Activated naive CD8-positive, alpha-beta T cell treated with anti-CD3 and anti-CD28 coated beads for 36 hours (primary cell): ENCODE data around the gene REX1BD. TPM values are rescaled to one million over a fixed set of nuclear protein-coding genes. Genes with fewer than 3 reads are reported as not detected.
"Not testable (repeated sequence)": the region's sequence is repeated elsewhere in the genome, so short reads cannot be mapped to it uniquely, and the experiment has no call there.

Experiments used
- DNase-seq: peaks from one replicate; pipeline ENCODE4 v3.0.0; 2021
- H3K27ac Mint-ChIP-seq: one replicate; pipeline ENCODE4 v1.8.0; 2022; ENCODE audit warnings: mild to moderate bottlenecking, moderate library complexity, mixed read lengths
- H3K27me3 Mint-ChIP-seq: one replicate; pipeline ENCODE4 v1.8.0; 2022; ENCODE audit warnings: mild to moderate bottlenecking, mixed read lengths
- H3K36me3 Mint-ChIP-seq: one replicate; pipeline ENCODE4 v1.8.0; 2021; ENCODE audit warnings: mild to moderate bottlenecking, mixed read lengths
- H3K4me1 Mint-ChIP-seq: one replicate; pipeline ENCODE4 v1.8.0; 2021; ENCODE audit warnings: mixed read lengths
- H3K4me3 Mint-ChIP-seq: one replicate; pipeline ENCODE4 v1.8.0; 2022; ENCODE audit warnings: mild to moderate bottlenecking, moderate library complexity, mixed read lengths
- H3K9me3 Mint-ChIP-seq: one replicate; pipeline ENCODE4 v1.8.0; 2022; ENCODE audit warnings: mixed read lengths
- total RNA-seq, 2 experiments: library from RNA; stranded (reverse); gene quantifications; one replicate each; pipeline ENCODE4 v1.2.3, GENCODE V29; 2021

REX1BD gene
- total RNA-seq, 2 experiments from 2014 or later = 71.6 to 74.7 TPM

DNA sequence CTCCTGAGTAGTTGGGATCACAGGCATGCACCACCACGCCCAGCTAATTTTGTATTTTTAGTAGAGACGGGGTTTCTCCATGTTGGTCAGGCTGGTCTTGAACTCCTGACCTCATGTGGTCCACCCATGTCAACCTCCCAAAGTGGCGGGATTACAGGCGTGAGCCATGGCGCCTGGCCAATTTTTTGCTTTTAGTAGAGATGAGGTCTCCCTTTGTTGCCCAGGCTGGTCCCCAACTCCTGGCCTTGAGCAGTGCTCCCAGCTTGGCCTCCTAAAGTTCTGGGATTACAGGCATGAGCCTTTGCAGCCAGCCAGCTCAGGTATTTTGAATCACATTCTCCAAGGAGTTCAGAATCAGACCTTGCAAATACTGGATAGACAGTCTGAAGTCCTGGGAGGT lies 4.1 kb downstream of the REX1BD start:
- H3K27ac Mint-ChIP-seq, H3K9me3 Mint-ChIP-seq, DNase-seq, H3K4me3 Mint-ChIP-seq: not testable (repeated sequence)
- Mint-ChIP-seq H3K27me3 (peaks cover 13% of the 10 kb centered on the region), H3K36me3 (peaks cover 15% of the 10 kb centered on the region), H3K4me1 (peaks cover 36% of the 10 kb centered on the region)

DNA sequence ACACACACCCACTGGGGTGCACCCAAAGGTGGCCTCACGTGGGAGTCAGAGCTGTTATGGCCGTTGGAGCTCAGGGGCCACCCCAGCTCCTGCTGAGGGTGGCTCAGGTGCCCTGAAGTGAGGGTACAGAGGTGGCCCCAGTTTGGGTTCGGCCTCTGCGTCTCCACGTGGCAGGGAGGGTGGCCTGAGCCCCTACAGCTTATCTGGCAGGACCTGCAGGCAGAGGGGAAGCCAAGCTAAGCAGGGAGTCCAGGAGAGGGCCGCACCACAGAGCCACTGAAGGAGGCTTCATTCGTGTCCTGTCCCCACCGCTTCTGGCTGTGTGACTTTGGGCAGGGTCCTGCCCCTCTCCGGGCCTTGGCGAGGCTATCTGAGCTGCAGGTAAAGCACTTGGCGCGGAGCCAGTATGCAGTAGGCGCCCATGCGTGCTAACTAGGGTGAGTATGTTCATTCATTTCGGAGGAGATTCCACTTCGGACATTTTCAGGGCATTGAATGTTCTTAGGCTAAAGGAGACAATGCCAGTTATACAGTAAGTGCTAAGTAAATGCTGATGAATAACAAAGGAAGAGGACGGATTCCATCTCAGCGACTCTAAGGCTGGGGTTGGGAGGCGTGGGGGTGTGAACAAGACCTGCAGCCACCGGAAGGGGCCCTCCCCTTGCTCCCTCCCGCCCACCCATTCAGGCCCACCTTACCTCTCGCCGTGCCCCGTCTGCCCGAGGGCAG lies 4.9 kb downstream of the REX1BD start:
- Mint-ChIP-seq H3K4me1 (peaks cover 29% of the 10 kb centered on the region), H3K9me3 (no peaks in the 10 kb centered on the region), H3K4me3 (peak overlapping the region; percentile 18), H3K27me3 (peaks cover 16% of the 10 kb centered on the region), H3K27ac (no peak overlapping the region), H3K36me3 (peaks cover 15% of the 10 kb centered on the region)
- no peak for DNase-seq

DNA sequence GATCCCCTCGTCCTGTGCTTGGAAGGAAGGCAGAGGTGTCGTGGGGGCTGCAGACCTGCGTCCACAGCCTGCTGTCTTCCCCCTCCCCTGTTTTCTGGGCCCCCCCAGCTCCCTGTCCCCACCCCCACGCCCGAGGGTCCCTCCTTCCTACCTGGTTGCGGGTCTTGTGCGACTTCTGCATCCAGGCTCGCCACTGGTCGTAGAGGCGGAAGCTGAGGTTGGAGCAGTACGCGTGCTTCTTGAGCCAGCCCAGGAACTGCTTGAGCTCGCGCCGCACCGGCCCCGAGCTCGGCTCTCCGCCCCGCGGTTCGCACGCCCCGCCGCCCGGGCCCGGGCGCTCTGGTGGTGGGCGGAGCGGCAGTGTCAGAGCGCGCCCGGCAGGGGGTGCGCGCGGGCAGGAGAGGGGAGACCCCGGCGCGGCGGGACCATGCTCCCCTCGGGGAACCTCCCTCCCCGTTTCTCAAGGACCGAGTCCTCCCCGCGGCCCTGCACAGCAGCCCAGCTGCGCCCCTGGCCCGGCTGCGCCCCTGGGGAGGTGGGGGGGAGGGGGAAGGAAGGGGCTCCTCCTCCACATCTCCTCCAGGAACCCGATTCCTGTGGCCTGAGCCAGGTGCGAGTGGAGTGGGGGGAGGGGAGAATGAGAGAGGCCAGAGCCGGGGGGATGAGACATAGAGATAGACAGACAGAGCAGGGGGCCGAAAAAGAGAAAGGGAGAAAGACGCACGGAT lies 5.7 kb downstream of the REX1BD start:
- Mint-ChIP-seq H3K4me1 (peaks cover 29% of the 10 kb centered on the region), H3K4me3 (peak overlapping the region; percentile 83), H3K27me3 (peaks cover 20% of the 10 kb centered on the region), H3K27ac (peak overlapping the region; percentile 66), H3K9me3 (no peaks in the 10 kb centered on the region), H3K36me3 (peaks cover 15% of the 10 kb centered on the region)
- DNase-seq = peak; percentile 86

DNA sequence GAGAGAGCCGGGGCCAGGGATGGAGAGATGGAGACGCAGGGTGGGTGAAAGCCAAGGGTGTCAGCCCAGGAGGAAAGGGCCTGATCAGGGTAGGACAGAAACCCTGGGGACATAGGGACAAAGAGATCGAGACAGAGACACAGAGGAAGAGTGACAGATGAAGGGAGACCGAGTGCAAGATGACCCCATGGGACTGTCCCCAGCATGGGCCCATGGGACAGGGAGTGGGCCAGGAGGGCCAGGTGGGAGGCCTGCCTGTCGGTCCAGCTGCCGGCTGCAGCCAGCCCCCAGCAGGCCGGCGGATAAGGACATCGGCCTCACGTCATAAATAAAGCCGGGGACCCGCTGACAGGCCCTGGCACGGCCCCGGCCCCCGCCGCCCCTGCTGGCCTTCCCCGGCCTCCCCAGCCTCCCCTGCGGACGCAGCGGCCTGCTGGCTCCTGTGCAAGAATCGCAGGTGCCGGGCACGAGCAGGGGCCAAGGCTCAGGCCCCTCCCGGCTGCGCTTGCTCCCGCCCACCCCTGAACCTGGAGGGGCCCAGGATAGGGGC lies 6.3 kb downstream of the REX1BD start:
- H3K27ac Mint-ChIP-seq = peak overlapping the region; percentile 66
- peaks cover 25% of the 10 kb centered on the region for H3K4me1 Mint-ChIP-seq
- H3K4me3 Mint-ChIP-seq = peak overlapping the region; percentile 83
- DNase-seq = no peak
- peaks cover 22% of the 10 kb centered on the region for H3K27me3 Mint-ChIP-seq
- peaks cover 11% of the 10 kb centered on the region for H3K36me3 Mint-ChIP-seq
- H3K9me3 Mint-ChIP-seq = no peaks in the 10 kb centered on the region

DNA sequence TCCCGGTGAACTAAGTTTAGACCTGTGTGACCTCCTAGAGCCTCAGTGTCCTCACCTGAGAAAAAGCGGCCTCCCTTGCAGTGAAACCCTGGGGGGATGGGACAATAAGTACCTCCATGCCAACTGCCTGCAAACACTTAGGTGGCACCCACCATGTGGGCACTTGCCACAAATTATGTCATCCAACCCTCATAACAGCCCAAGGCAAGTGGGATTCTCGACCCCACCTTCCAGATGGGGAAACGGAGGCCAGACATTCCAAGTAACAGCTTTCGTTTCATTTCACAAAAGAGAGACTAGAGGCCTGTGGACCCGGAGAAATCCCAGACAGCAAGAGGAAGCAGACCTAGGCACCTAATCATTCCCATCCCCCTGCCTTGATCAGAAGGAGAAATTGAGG lies 6.9 kb downstream of the REX1BD start:
- no peak for DNase-seq
- Mint-ChIP-seq H3K27me3 (peaks cover 25% of the 10 kb centered on the region), H3K4me1 (peaks cover 22% of the 10 kb centered on the region), H3K9me3 (no peaks in the 10 kb centered on the region), H3K36me3 (peaks cover 8% of the 10 kb centered on the region), H3K4me3 (peak overlapping the region; percentile 48), H3K27ac (no peak overlapping the region)

DNA sequence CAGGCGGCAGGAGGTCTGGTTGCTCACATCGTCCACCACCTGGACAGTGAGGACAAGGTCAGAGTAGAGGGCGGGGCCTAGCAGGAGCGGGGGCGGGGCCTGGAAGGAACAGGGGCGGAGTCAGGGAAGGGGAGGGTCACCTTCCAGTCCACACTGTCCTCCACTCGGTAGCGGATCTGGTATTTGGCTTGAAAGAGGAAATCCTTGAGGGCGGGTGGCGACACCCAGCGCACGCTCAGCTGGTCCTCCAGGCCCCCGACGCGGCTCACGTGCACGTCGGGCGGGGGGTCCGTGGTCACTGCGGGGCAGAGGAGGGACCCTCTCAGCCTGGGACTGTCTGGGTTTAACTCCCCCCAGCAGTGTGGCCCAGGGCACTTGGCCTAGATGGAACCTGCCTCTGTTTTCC lies 8.2 kb downstream of the REX1BD start:
- no peaks in the 10 kb centered on the region for H3K9me3 Mint-ChIP-seq
- no peak for DNase-seq
- peaks cover 37% of the 10 kb centered on the region for H3K27me3 Mint-ChIP-seq
- H3K27ac Mint-ChIP-seq = no peak overlapping the region
- H3K36me3 Mint-ChIP-seq = no peaks in the 10 kb centered on the region
- H3K4me3 Mint-ChIP-seq = no peak overlapping the region
- H3K4me1 Mint-ChIP-seq = peaks cover 18% of the 10 kb centered on the region

DNA sequence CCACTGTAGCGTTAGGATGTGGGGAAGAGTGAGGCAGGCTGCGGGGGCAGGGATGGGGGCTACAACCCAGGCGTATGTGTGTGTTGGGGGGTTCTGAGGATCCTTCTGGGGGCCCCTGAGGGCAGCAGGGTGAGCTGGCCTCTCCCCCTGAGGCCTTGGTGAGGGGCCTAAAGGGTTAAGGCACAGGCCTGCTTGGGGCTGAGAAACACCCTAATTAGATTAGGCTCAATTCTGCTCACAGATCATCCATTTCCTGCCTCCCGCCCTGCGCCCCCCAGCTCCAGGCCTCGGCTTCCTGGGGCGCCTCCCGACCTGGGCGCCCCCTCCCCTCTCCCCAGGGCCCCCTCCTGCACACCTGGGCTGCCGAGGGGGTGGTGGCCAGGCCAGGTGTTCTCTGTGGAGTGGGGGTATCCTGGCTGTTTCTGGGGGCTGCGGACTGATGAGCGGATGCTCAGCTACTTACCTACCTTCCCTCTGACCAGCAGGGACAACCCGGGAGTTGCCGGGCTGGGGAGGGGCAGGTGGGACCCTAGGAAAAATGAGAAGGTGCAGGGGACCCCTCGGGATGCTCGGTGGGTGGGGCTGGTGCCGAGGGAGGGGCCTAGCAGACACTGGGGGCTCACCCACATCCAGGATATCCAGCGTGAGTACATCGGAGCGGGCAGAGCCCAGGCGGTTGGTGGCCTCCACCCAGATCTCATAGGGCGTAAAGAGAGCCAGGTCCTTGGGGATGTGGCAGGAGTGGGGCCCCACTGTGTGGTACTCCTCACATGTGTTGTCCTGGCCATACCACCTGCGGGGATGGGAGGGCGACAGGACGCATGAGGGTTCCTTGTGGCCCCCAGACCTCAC lies 9.4 kb downstream of the REX1BD start:
- Mint-ChIP-seq H3K36me3 (no peaks in the 10 kb centered on the region), H3K27ac (no peak overlapping the region), H3K4me1 (peaks cover 18% of the 10 kb centered on the region), H3K9me3 (no peaks in the 10 kb centered on the region), H3K27me3 (peaks cover 48% of the 10 kb centered on the region), H3K4me3 (no peak overlapping the region)
- DNase-seq = no peak

DNA sequence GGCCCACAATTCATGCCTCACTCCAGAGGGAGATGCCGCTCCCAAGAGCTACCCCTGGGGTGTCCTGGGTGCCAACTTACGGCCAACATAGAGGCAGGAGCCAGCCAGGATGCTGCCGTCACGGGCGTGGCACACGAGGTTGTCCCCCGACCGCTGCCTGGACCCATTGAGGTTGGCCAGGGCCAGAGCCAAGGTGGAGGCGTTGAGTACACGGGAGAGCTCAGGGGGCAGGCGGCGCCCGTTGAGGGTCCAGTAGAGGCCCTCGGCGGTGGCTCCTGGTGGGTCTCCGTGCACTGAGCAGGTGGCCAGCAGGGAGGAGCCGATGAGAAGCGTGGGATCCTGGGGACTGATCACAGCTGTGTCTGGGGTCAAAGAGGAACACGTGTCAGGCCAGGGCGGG lies 10.9 kb downstream of the REX1BD start:
- peaks cover 14% of the 10 kb centered on the region for H3K4me1 Mint-ChIP-seq
- no peaks in the 10 kb centered on the region for H3K36me3 Mint-ChIP-seq
- H3K27ac Mint-ChIP-seq = no peak overlapping the region
- H3K27me3 Mint-ChIP-seq = peaks cover 56% of the 10 kb centered on the region
- no peaks in the 10 kb centered on the region for H3K9me3 Mint-ChIP-seq
- no peak for DNase-seq
- no peak overlapping the region for H3K4me3 Mint-ChIP-seq

DNA sequence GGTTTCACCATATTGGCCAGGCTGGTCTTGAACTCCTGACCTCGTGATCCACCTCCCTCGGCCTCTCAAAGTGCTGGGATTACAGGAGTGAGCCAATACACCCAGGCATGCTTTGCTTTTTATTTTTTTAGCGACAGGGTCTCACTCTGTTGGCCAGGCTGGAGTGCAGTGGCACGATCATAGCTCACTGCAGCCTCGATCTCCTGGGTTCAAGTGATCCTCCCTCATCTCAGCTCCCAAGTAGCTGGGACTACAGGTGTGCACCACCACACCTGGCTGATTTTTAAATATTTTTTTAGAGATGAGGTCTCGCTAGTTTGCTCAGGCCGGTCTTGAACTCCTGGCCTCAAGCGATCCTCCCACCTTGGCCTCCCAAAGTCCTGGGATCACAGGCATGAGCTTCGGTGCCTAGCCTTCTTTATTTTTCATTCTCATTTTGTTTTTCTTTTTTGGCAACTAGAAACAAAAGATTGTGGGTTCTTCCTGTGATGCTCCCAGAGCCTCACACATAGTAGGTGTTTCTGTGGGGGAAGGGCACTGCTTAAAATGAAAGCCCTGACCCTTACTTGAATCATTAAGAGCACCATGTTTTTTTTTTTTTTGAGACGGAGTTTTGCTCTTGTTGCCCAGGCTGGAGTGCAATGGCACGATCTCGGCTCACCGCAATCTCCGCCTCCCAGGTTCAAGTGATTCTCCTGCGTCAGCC lies 12.2 kb downstream of the REX1BD start:
- not testable (repeated sequence) for H3K36me3 Mint-ChIP-seq, H3K9me3 Mint-ChIP-seq, DNase-seq, H3K4me1 Mint-ChIP-seq, H3K4me3 Mint-ChIP-seq, H3K27ac Mint-ChIP-seq
- H3K27me3 Mint-ChIP-seq = peaks cover 62% of the 10 kb centered on the region

DNA sequence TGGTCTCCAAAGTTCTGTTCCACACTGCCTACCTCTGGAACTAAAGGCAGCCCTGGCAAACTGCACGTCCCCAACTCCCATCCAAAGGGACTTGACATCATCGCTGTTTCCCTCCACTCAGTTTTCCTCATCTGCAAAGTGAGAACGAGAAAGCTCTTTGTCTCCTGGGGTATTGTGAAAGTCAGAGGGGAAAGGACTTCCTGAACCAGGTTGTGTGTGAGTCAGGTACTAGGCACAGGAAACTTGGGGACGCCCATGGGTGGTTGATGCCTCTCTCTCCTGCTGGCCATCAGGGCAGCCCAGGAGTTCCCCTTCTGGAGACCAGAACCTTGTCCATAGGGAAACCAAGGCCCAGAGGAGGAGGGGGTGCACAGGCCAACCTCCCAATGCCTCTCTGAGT lies 13.3 kb downstream of the REX1BD start:
- Mint-ChIP-seq H3K4me3 (no peak overlapping the region), H3K36me3 (no peaks in the 10 kb centered on the region), H3K9me3 (no peaks in the 10 kb centered on the region), H3K27ac (no peak overlapping the region), H3K4me1 (peaks cover 3% of the 10 kb centered on the region), H3K27me3 (peaks cover 58% of the 10 kb centered on the region)
- no peak for DNase-seq

DNA sequence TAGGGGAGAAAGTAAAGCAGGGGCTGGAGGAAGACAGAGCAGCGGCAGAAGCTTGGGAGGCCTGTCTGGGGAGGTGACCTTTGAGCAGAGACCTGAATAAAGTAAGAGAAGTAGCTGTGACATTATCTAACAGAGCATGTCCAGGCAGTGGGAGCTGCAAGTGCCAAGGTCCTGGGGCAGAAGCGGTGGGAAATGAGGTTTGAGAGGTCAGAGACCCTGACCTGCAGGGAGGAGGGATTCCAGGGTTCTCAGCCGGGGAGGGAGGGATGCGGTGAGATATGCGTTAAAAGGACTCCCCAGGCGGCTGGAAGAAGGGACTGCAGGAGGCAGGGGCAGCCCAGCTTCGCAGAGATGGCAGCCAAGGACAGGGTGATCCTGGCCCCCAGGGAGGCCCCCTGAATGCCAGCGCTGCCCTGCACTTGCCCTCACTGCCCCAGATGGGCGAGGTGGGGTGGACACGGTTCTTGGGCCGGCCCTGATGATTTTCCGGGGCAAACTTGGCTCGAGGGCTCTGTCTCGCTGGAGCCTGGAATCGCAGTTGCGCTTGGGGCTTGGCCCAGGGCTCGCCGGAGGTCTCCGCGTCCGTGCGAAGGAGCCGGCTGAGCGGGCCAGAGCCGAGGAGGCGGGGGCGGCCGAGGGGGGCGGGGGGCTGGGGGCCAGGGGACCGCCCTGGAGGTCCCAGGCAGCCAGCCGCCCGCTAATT lies 14.8 kb downstream of the REX1BD start:
- no peak for DNase-seq
- H3K9me3 Mint-ChIP-seq = no peaks in the 10 kb centered on the region
- H3K4me3 Mint-ChIP-seq = no peak overlapping the region
- peaks cover 3% of the 10 kb centered on the region for H3K4me1 Mint-ChIP-seq
- no peak overlapping the region for H3K27ac Mint-ChIP-seq
- peaks cover 71% of the 10 kb centered on the region for H3K27me3 Mint-ChIP-seq
- no peaks in the 10 kb centered on the region for H3K36me3 Mint-ChIP-seq

DNA sequence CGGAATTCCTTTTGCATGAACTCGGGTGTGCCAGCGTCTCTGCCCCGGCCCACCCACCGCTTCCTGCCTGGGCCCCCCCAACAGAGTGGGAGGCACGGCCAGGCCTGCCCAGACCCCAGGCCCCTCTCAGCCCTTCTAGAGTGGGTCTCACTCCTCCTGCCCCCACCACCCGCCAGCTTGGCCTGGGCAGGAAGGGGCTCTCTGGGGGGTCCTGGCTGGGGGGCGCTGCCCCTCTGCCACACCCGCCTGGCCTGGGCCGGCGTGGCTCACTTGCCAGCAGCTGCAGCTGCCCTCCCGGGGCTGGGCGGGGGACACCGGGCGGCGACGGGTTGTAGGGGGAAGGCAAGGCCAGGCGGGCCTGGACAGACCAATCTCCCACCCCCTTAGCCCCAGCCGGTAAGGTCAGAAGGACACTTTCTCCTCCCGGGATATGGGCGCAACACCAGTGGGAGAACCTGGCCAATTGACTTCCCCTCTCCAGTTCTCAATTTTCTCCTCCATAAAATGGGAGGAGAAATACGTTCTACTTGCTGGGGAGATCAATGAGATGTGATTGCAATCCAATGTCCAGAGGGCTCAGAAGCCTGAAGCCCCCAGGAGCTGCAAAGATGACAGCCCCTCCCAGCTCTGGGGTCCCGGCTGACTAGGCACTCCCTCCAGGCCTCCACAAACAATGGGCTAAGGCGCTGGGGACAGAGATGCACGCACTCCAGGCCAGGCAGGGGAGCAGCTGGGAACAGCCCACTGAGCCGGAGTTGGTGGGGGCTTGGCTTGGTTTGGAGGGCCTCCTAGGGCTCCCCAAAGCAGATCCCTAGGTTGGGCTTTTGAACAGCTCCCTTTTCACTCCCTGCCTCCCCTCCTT lies 15.6 kb downstream of the REX1BD start:
- no peaks in the 10 kb centered on the region for H3K9me3 Mint-ChIP-seq
- H3K4me1 Mint-ChIP-seq = peaks cover 3% of the 10 kb centered on the region
- H3K27ac Mint-ChIP-seq = no peak overlapping the region
- H3K4me3 Mint-ChIP-seq = no peak overlapping the region
- DNase-seq = no peak
- no peaks in the 10 kb centered on the region for H3K36me3 Mint-ChIP-seq
- H3K27me3 Mint-ChIP-seq = peaks cover 74% of the 10 kb centered on the region

DNA sequence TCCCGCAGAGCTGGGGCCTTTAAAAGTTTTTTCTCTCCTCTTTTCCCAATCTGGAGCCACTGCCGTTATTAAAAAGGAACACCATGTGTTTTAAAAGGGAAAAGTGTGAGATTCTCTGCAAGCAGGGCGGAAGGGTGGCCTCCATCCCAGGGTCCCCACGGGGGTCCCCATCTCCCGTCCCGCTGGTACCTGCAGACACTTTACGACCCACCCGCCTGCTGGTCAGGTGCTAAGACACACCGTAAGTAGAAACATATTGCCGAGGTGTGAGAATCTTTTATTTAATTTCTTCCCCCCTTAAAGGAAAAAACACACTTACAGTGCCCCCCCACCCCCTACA lies 16.2 kb downstream of the REX1BD start:
- DNase-seq = no peak
- Mint-ChIP-seq H3K36me3 (no peaks in the 10 kb centered on the region), H3K27me3 (peaks cover 78% of the 10 kb centered on the region), H3K4me1 (peaks cover 3% of the 10 kb centered on the region), H3K9me3 (no peaks in the 10 kb centered on the region), H3K27ac (no peak overlapping the region), H3K4me3 (no peak overlapping the region)
